Ishikawa (cell line): ENCODE results near the gene CRMP1.

Experiments
- CEBPB ChIP-seq: IDR thresholded peaks from 2 replicates; pipeline ENCODE4 v1.6.1; 2012
- CREB1 ChIP-seq: IDR thresholded peaks from 2 replicates; pipeline ENCODE4 v1.6.1; 2012; ENCODE audit warnings: low read depth
- EGR1 ChIP-seq: IDR thresholded peaks from 2 replicates; pipeline ENCODE4 v1.6.1; 2012
- EP300 ChIP-seq: IDR thresholded peaks from 2 replicates; pipeline ENCODE4 v1.6.1; 2012; ENCODE audit warnings: borderline replicate concordance
- FOXM1 ChIP-seq: IDR thresholded peaks from 2 replicates; pipeline ENCODE4 v1.6.1; 2012; ENCODE audit warnings: low read depth, borderline replicate concordance
- MAX ChIP-seq: IDR thresholded peaks from 2 replicates; pipeline ENCODE4 v1.6.1; 2012
- NFIC ChIP-seq: IDR thresholded peaks from 2 replicates; pipeline ENCODE4 v1.6.1; 2012
- RAD21 ChIP-seq: IDR thresholded peaks from 2 replicates; pipeline ENCODE4 v1.6.1; 2012; ENCODE audit warnings: low read depth
- REST ChIP-seq: IDR thresholded peaks from 2 replicates; pipeline ENCODE4 v1.6.1; 2012; ENCODE audit warnings: low read depth, mild to moderate bottlenecking
- TAF1 ChIP-seq: IDR thresholded peaks from 2 replicates; pipeline ENCODE4 v1.6.1; 2012; ENCODE audit warnings: low read depth, mild to moderate bottlenecking
- TCF12 ChIP-seq: IDR thresholded peaks from 2 replicates; pipeline ENCODE4 v1.6.1; 2012; ENCODE audit warnings: low read depth
- TEAD4 ChIP-seq: IDR thresholded peaks from 2 replicates; pipeline ENCODE4 v1.6.1; 2012
- USF1 ChIP-seq: IDR thresholded peaks from 2 replicates; pipeline ENCODE4 v1.6.1; 2012
- YY1 ChIP-seq: IDR thresholded peaks from 2 replicates; pipeline ENCODE4 v1.6.1; 2012; ENCODE audit warnings: low read depth
- ZBTB7A ChIP-seq: IDR thresholded peaks from 2 replicates; pipeline ENCODE4 v1.6.1; 2012; ENCODE audit warnings: low read depth

CRMP1 gene

GRCh38 chr4:5897674-5898073 lies 4.8 kb upstream of the CRMP1 start:
- TF ChIP-seq YY1 (no peak), MAX (no peak), FOXM1 (no peak), RAD21 (no peak), TCF12 (no peak), USF1 (no peak), REST (no peak), TAF1 (no peak), CEBPB (no peak), CREB1 (no peak), TEAD4 (no peak)

- TF ChIP-seq MAX (no peak), CREB1 (no peak), TCF12 (no peak), ZBTB7A (no peak), FOXM1 (no peak), REST (no peak), CEBPB (no peak), RAD21 (no peak), TAF1 (no peak)
These were observed 2.4 kb upstream of the CRMP1 start for GRCh38 chr4:5895287-5895686.

GRCh38 chr4:5894266-5894665 lies 1.4 kb upstream of the CRMP1 start:
- TF ChIP-seq RAD21 = no peak
- no peak for TF ChIP-seq TEAD4
- no peak for TF ChIP-seq YY1
- no peak for TF ChIP-seq NFIC
- TF ChIP-seq REST = no peak
- TF ChIP-seq ZBTB7A = no peak
- no peak for TF ChIP-seq EGR1
- no peak for TF ChIP-seq CREB1
- TF ChIP-seq CEBPB = no peak
- TF ChIP-seq EP300 = no peak
- TF ChIP-seq FOXM1 = no peak
- no peak for TF ChIP-seq TAF1
- no peak for TF ChIP-seq MAX
- TF ChIP-seq USF1 = no peak
- TF ChIP-seq TCF12 = no peak

- TF ChIP-seq TCF12 (no peak), NFIC (no peak), EGR1 (no peak), REST (no peak), FOXM1 (no peak)
These were observed 705 bp upstream of the CRMP1 start for GRCh38 chr4:5893591-5893990.
